GM18526 (cell line): ENCODE measurements around the gene RRP1B.

Experiments used
- POLR2A ChIP-seq: IDR thresholded peaks from 3 replicates; pipeline ENCODE4 v1.6.1; 2011; ENCODE audit not compliant: insufficient read length; ENCODE audit errors: extremely low read depth

RRP1B gene

DNA sequence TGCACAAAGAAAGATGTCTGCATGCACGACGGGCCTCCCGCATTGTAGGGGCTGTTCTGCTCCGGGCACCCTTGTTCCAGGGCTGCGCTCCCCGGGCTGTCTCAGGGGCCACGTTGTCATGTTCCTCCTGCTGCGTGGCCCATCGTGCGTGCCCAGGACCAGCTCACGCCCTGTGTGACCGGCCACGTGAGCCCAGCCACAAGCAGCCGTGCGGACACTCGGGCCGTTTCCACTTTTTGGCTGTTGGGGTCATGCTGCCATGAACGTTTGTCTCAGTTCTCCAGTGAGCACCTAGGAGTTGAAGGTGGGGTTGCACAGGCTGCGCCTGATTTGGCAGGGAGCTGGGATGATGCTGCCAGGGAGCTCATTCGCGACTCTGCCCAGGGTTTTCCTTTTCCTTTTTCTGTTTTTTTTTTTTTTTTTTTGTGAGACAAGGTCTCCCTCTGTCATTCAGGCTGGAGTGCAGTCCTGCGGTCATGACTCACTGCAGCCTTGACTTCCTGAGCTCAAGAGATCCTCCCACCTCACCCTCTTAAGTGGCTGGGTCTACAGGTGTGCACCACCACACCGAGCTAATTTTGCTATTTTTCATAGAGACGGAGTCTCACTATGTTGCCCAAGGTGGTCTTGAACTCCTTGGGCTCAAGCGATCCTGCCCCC is 77.0 kb downstream of the RRP1B start:
- no peak for TF ChIP-seq POLR2A

DNA sequence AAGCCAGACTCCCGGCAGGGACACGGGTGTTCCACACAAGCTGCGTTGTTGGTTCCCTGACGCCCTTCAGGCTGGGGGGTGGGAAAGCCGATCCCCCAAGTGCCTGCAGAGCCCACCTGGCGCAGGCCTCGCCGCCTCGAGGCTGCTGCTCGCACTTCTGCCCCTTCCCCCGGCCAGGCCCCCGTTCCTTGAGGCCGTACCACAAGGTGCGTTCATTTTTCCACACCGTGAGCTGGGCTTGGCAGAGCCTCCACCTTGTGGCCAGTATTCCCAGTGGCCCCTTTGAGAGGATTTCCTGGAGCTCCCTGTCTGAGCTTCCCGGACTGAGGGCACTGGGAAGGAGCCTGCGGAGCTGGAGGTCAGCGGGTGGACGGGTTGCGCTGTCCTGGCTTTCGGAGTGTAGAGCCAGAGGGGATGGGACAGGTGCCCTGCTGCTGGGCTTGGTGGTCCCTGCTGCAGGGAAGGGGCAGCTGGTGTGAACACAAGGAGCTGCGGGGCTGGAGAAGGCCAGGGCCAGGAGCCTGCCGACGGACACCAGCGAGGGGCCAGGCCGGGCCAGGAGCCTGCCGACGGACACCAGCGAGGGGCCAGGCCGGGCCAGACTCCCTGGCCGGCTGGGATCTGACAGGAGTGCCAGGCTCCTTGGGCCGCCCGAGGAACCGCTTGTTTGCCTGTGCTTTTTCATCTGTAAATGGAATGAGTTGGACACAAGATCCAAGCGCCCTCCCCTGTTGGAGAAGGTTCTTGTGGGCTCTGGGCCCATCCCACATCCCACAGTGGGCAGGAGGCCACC is 78.0 kb downstream of the RRP1B start:
- no peak for TF ChIP-seq POLR2A

DNA sequence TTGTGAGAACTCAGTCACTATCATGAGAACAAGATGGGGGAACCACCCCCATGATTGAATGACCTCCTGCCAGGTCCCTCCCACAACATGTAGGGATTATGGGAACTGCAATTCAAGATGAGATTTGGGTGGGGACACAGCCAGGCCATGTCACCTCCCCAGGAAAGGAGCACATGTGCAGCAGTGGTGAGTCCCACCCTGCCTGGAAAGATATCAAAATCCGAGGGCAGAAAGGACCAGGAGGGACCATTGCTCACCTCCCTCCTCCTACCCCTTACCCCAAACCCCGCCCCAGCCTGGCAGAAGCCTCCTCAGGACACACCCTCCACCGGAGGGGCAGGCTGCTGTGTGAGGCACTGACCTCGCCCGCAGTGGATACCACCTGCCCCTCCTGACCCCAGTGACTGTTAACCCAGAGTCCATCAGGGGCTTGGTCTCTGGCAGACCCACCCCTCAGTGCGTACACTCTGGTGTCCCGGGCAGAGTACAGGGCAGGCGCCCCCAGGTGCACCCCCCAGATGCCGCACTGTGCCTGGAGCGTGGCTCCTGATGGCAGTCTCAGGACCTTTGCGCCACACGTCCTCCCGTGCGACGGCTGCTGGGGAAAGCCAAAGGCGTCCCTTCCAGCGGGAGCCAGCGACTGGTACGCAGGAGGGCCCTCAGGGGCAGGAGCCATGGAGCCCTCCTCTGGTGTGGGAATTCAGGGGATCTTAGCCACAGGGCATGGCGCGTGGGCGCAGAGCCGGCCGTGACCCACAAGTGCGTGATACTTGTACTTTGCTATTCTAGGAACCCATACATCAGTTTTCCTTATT is 80.5 kb downstream of the RRP1B start:
- no peak for TF ChIP-seq POLR2A

DNA sequence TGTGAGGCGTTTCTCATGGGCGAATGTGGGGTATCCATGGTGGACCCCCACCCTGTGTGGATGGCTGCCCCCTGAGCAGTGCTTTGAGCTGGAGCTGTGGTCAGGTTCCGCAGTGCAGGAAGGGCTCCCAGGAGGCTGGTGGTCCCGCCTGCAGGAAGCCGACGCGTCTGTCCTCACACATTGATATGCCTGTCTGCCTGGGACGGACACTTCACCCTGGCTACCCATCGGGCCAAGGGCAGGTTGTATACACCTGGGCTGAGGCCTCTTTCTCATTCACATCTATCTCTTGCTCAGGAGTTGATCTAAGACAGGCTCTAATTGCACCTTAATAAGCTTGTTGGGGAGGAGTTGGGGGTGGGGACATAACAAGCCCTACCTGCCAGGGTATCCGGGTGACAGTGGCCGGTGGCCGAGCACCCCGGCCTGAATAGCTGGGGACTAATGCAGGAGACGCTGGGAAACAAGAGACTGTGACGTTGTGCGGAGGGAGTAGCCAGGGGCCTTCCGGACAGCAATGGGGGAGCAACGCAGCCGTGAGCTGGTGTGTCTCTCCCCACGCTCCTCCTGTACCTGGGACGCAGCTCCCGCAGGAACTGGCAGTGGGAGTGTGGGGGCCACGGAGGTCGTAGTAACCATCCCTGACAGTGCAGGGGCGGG is 81.3 kb downstream of the RRP1B start:
- no peak for TF ChIP-seq POLR2A

DNA sequence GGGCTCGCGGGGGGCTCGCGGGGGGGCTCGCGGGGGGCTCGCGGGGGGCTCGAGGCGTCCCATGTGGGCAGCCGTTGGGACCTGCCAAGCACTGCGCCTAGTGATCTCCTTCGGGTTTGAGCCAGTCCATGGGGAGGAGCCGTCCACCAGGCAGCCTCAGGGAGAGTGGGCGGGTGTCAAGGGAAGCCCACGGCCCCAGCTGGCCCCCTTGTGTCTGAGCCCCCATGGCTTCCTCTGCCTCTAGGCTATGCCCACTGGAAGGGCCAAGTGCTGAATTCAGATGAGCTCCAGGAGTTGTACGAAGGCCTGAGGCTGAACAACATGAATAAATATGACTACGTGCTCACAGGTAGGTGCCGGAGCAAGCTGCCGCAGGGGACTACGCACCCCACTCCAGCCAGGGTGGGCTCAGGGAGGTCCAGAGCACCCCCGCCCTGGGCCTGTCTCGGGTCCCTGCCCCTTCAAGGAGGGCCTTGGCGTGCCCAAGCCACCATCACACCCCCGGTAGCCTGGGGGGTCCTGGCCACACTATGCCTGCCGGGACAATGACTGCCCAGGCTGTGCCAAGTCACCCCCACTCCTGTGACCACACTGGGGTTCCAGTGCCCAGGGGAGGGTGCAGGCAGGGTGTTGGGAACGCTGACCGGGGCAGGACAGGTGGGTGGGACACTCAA is 82.2 kb downstream of the RRP1B start:
- TF ChIP-seq POLR2A, result no peak

DNA sequence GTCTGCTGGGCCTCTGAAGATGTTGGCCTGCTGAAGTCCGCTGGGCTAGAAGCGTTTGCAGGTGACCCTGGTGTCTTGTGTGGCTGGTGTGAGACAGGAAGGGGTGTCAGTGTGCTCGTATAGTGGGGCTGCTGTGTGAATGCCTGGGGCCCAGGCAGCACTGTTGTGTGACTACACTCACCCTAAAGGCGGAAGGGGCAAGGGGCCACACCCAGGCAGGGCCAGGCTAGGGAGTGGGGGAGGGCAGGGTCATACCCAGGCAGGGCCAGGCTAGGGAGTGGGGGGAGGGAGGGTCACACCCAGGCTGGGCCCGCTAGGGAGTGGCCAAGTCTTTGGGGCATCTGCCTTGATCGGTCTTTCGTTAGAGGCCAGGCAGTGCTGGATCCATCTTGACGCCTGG is 84.6 kb downstream of the RRP1B start:
- no peak for TF ChIP-seq POLR2A

- TF ChIP-seq POLR2A, result no peak
Observed at GRCh38 chr21:43744725-43745124, 85.4 kb downstream of the RRP1B start.
